IPS-20b (cell line): ENCODE data around the gene KDM7A.

Experiments used
- H3K27ac ChIP-seq: one replicate; pipeline ENCODE4 v1.5.1; 2013; ENCODE audit warnings: low read length
- H3K27me3 ChIP-seq: 2 replicates; pipeline ENCODE4 v1.6.1; 2013; ENCODE audit warnings: mild to moderate bottlenecking, low read length, inconsistent platforms; ENCODE audit not compliant: insufficient read depth
- H3K36me3 ChIP-seq: 2 replicates; pipeline ENCODE4 v1.6.1; 2013; ENCODE audit warnings: low read depth, mild to moderate bottlenecking, inconsistent platforms, low read length, moderate library complexity; ENCODE audit not compliant: insufficient read depth
- H3K4me1 ChIP-seq: 2 replicates; pipeline ENCODE4 v1.6.1; 2013; ENCODE audit warnings: mild to moderate bottlenecking, control low read depth, inconsistent platforms, low read length, moderate library complexity; ENCODE audit not compliant: insufficient read depth
- H3K4me3 ChIP-seq: 2 replicates; pipeline ENCODE4 v1.5.1; 2013; ENCODE audit warnings: mild to moderate bottlenecking, low read length, inconsistent platforms
- H3K9ac ChIP-seq: 2 replicates; pipeline ENCODE4 v1.6.1; 2013; ENCODE audit warnings: low read depth, mild to moderate bottlenecking, inconsistent platforms, low read length, moderate library complexity
- H3K9me3 ChIP-seq: 2 replicates; pipeline ENCODE4 v1.6.1; 2013; ENCODE audit warnings: mild to moderate bottlenecking, low read depth, low read length, inconsistent platforms; ENCODE audit not compliant: insufficient read depth

KDM7A gene

GRCh38 chr7:140074780-140075179, 102.0 kb downstream of the KDM7A start:
- Histone ChIP-seq H3K4me3 (no peak overlapping the region), H3K9ac (no peak overlapping the region), H3K36me3 (no peaks in the 10 kb centered on the region), H3K9me3 (no peaks in the 10 kb centered on the region; the same call in 1 of the 2 replicates), H3K27me3 (no peaks in the 10 kb centered on the region), H3K27ac (no peak overlapping the region), H3K4me1 (no peaks in the 10 kb centered on the region)

- H3K9ac ChIP-seq = no peak overlapping the region
- H3K4me3 ChIP-seq = no peak overlapping the region
- H3K36me3 ChIP-seq = no peaks in the 10 kb centered on the region
- no peaks in the 10 kb centered on the region for H3K27me3 ChIP-seq
- H3K27ac ChIP-seq = no peak overlapping the region
- H3K4me1 ChIP-seq = no peaks in the 10 kb centered on the region
- no peaks in the 10 kb centered on the region; the same call in 1 of the 2 replicates for H3K9me3 ChIP-seq
These were observed 106.2 kb downstream of the KDM7A start for GRCh38 chr7:140070546-140070945.

GRCh38 chr7:140069298-140069949, 107.4 kb downstream of the KDM7A start:
- Histone ChIP-seq H3K9ac (no peak overlapping the region), H3K27me3 (no peaks in the 10 kb centered on the region), H3K27ac (no peak overlapping the region), H3K36me3 (no peaks in the 10 kb centered on the region), H3K9me3 (no peaks in the 10 kb centered on the region; the same call in 1 of the 2 replicates), H3K4me3 (no peak overlapping the region), H3K4me1 (no peaks in the 10 kb centered on the region)

GRCh38 chr7:140068033-140068432, 108.8 kb downstream of the KDM7A start:
- Histone ChIP-seq H3K4me3 (no peak overlapping the region), H3K27me3 (peaks cover 13% of the 10 kb centered on the region), H3K36me3 (no peaks in the 10 kb centered on the region), H3K9me3 (no peaks in the 10 kb centered on the region; the same call in 1 of the 2 replicates), H3K4me1 (no peaks in the 10 kb centered on the region; the same call in 1 of the 2 replicates), H3K27ac (no peak overlapping the region), H3K9ac (no peak overlapping the region)

- no peak overlapping the region for H3K27ac ChIP-seq
- peaks cover 23% of the 10 kb centered on the region for H3K27me3 ChIP-seq
- H3K4me1 ChIP-seq = no peaks in the 10 kb centered on the region; the same call in 1 of the 2 replicates
- H3K4me3 ChIP-seq = no peak overlapping the region
- no peak overlapping the region for H3K9ac ChIP-seq
- no peaks in the 10 kb centered on the region; the same call in 1 of the 2 replicates for H3K9me3 ChIP-seq
- H3K36me3 ChIP-seq = no peaks in the 10 kb centered on the region
These were observed 109.7 kb downstream of the KDM7A start for GRCh38 chr7:140067052-140067451.

GRCh38 chr7:140062528-140063299, 114.1 kb downstream of the KDM7A start, which contains the start of gene PARP12:
PARP12 (minus strand) TSS chr7:140062951; CDS start chr7:140062847, 104 bp downstream.
- Histone ChIP-seq H3K9ac (peak within 1 kb of the TSS; percentile 53; the same call in 1 of the 2 replicates), H3K9me3 (no peaks in the 10 kb centered on the region; the same call in 1 of the 2 replicates), H3K27me3 (peaks cover 46% of the 10 kb centered on the region), H3K4me1 (no peaks in the 10 kb centered on the region; the same call in 1 of the 2 replicates), H3K36me3 (no peaks in the 10 kb centered on the region), H3K27ac (no peak within 1 kb of the TSS), H3K4me3 (peak within 1 kb of the TSS; percentile 74)

GRCh38 chr7:140062118-140062527, 114.7 kb downstream of the KDM7A start:
- H3K27ac ChIP-seq = no peak overlapping the region
- no peaks in the 10 kb centered on the region; the same call in 1 of the 2 replicates for H3K4me1 ChIP-seq
- H3K9me3 ChIP-seq = no peaks in the 10 kb centered on the region
- H3K36me3 ChIP-seq = no peaks in the 10 kb centered on the region
- H3K4me3 ChIP-seq = peak overlapping the region; percentile 74
- peak overlapping the region; percentile 53; the same call in 1 of the 2 replicates for H3K9ac ChIP-seq
- H3K27me3 ChIP-seq = peaks cover 46% of the 10 kb centered on the region

GRCh38 chr7:140061607-140061930, 115.2 kb downstream of the KDM7A start:
- peak overlapping the region; percentile 20; the same call in 1 of the 2 replicates for H3K4me3 ChIP-seq
- no peaks in the 10 kb centered on the region; the same call in 1 of the 2 replicates for H3K4me1 ChIP-seq
- no peaks in the 10 kb centered on the region for H3K36me3 ChIP-seq
- peaks cover 46% of the 10 kb centered on the region for H3K27me3 ChIP-seq
- no peaks in the 10 kb centered on the region for H3K9me3 ChIP-seq
- H3K27ac ChIP-seq = no peak overlapping the region
- no peak overlapping the region for H3K9ac ChIP-seq

GRCh38 chr7:140060788-140061606, 115.8 kb downstream of the KDM7A start:
- Histone ChIP-seq H3K27ac (no peak overlapping the region), H3K9ac (no peak overlapping the region), H3K4me1 (no peaks in the 10 kb centered on the region; the same call in 1 of the 2 replicates)

GRCh38 chr7:140060243-140060630, 116.5 kb downstream of the KDM7A start:
- Histone ChIP-seq H3K9me3 (no peaks in the 10 kb centered on the region), H3K36me3 (no peaks in the 10 kb centered on the region), H3K9ac (no peak overlapping the region), H3K27ac (no peak overlapping the region), H3K4me3 (no peak overlapping the region), H3K4me1 (no peaks in the 10 kb centered on the region; the same call in 1 of the 2 replicates), H3K27me3 (peaks cover 46% of the 10 kb centered on the region)

More at GRCh38 chr7:140060788-140061606, 115.8 kb downstream of the KDM7A start:
- Histone ChIP-seq H3K27me3 (peaks cover 46% of the 10 kb centered on the region), H3K9me3 (no peaks in the 10 kb centered on the region), H3K4me3 (peak overlapping the region; percentile 20; the same call in 1 of the 2 replicates), H3K36me3 (no peaks in the 10 kb centered on the region)
